ENCODE results near the gene RBM41.
"Not testable (repeated sequence)": the region's sequence is repeated elsewhere in the genome, so short reads cannot be mapped to it uniquely, and the experiment has no call there.

Gene RBM41

GRCh38 chrX:107118322-107119147, at the start of gene RBM41:
Gene RBM41 (minus strand): TSS chrX:107118822. CDS start chrX:107118773, 49 bp downstream.
- peak; percentile 63 to 66 for DNase-seq

GRCh38 chrX:107168257-107168656, 49.6 kb upstream of the RBM41 start:
- DNase-seq = no peak

GRCh38 chrX:107167163-107167921, 48.7 kb upstream of the RBM41 start:
- DNase-seq = no peak

GRCh38 chrX:107157618-107158017, 39.0 kb upstream of the RBM41 start:
- not testable (repeated sequence) for DNase-seq

- not testable (repeated sequence) for DNase-seq
Measured at GRCh38 chrX:107155621-107156430, 37.2 kb upstream of the RBM41 start.

- DNase-seq = peak; percentile 1 to 8
Measured at GRCh38 chrX:107154787-107155620, 36.4 kb upstream of the RBM41 start.

- DNase-seq = no peak
Measured at GRCh38 chrX:107153005-107153404, 34.4 kb upstream of the RBM41 start.

- DNase-seq = no peak
Measured at GRCh38 chrX:107146670-107147069, 28.0 kb upstream of the RBM41 start.

GRCh38 chrX:107135965-107136307, 17.3 kb upstream of the RBM41 start:
- no peak for DNase-seq

- peak in 1 of 2 experiments; percentile 5 for DNase-seq
Measured at GRCh38 chrX:107135049-107135964, 16.7 kb upstream of the RBM41 start.

GRCh38 chrX:107123750-107124149, 5.1 kb upstream of the RBM41 start:
- no peak for DNase-seq

- no peak for DNase-seq
Measured at GRCh38 chrX:107119283-107119682, 661 bp upstream of the RBM41 start.

GRCh38 chrX:107117993-107118321, 665 bp downstream of the RBM41 start:
- no peak for DNase-seq

- DNase-seq = no peak
Measured at GRCh38 chrX:107107459-107107858, 11.2 kb downstream of the RBM41 start.

GRCh38 chrX:107102980-107103379, 15.6 kb downstream of the RBM41 start:
- DNase-seq = no peak

- DNase-seq = no peak
Measured at GRCh38 chrX:107076158-107076557, 42.5 kb downstream of the RBM41 start.

- not testable (repeated sequence) for DNase-seq
Measured at GRCh38 chrX:107057731-107058130, 60.9 kb downstream of the RBM41 start.

- DNase-seq = no peak
Measured at GRCh38 chrX:107054978-107055377, 63.6 kb downstream of the RBM41 start.

GRCh38 chrX:107050195-107050709, 68.4 kb downstream of the RBM41 start:
- no peak for DNase-seq

GRCh38 chrX:107047622-107048021, 71.0 kb downstream of the RBM41 start:
- no peak for DNase-seq

GRCh38 chrX:107029752-107030151, 88.9 kb downstream of the RBM41 start:
- DNase-seq = no peak

Measured in activated CD4-positive, alpha-beta T cell treated with anti-CD3 and anti-CD28 coated beads, Interleukin-2, amount 50 U/mL, for 4 hours (primary cell).